ENCODE measurements around the gene ABCC9. TPM values are rescaled to one million over a fixed set of nuclear protein-coding genes. Genes with fewer than 3 reads are reported as not detected.

ABCC9 gene
- total RNA-seq, 1 donor, result 0.10 TPM

GRCh38 chr12:21877293-21877982, 63.8 kb downstream of the ABCC9 start:
- no peaks in the 10 kb centered on the region for H3K4me1 ChIP-seq (ENCODE audit: insufficient read depth, low read length)

GRCh38 chr12:21865846-21866245, 75.4 kb downstream of the ABCC9 start:
- H3K4me1 ChIP-seq (ENCODE audit: insufficient read depth, low read length), result no peaks in the 10 kb centered on the region
- H3K9me3 ChIP-seq (ENCODE audit: low read depth, low read length), result no peaks in the 10 kb centered on the region
- no peaks in the 10 kb centered on the region for H3K27me3 ChIP-seq (ENCODE audit: insufficient read depth, low read length)
- H3K4me3 ChIP-seq (ENCODE audit: low read length), result no peak overlapping the region

More at GRCh38 chr12:21877293-21877982, 63.8 kb downstream of the ABCC9 start:
- peaks cover 4% of the 10 kb centered on the region for H3K9me3 ChIP-seq (ENCODE audit: low read depth, low read length)
- H3K4me3 ChIP-seq (ENCODE audit: low read length), result no peak overlapping the region
- no peaks in the 10 kb centered on the region for H3K27me3 ChIP-seq (ENCODE audit: insufficient read depth, low read length)

- H3K4me3 ChIP-seq (ENCODE audit: low read length), result no peak overlapping the region
- no peaks in the 10 kb centered on the region for H3K4me1 ChIP-seq (ENCODE audit: insufficient read depth, low read length)
- no peaks in the 10 kb centered on the region for H3K27me3 ChIP-seq (ENCODE audit: insufficient read depth, low read length)
- H3K9me3 ChIP-seq (ENCODE audit: low read depth, low read length), result no peaks in the 10 kb centered on the region
Observed at GRCh38 chr12:21860534-21860933, 80.7 kb downstream of the ABCC9 start.

GRCh38 chr12:21860128-21860527, 81.1 kb downstream of the ABCC9 start:
- no peaks in the 10 kb centered on the region for H3K27me3 ChIP-seq (ENCODE audit: insufficient read depth, low read length)
- no peaks in the 10 kb centered on the region for H3K9me3 ChIP-seq (ENCODE audit: low read depth, low read length)
- no peaks in the 10 kb centered on the region for H3K4me1 ChIP-seq (ENCODE audit: insufficient read depth, low read length)
- H3K4me3 ChIP-seq (ENCODE audit: low read length), result no peak overlapping the region

GRCh38 chr12:21852251-21852650, 89.0 kb downstream of the ABCC9 start:
- H3K27me3 ChIP-seq (ENCODE audit: insufficient read depth, low read length), result no peaks in the 10 kb centered on the region
- H3K4me3 ChIP-seq (ENCODE audit: low read length), result no peak overlapping the region
- H3K9me3 ChIP-seq (ENCODE audit: low read depth, low read length), result no peaks in the 10 kb centered on the region

GRCh38 chr12:21851151-21851550, 90.1 kb downstream of the ABCC9 start:
- Histone ChIP-seq H3K9me3 (ENCODE audit: low read depth, low read length) (no peaks in the 10 kb centered on the region), H3K27me3 (ENCODE audit: insufficient read depth, low read length) (no peaks in the 10 kb centered on the region), H3K4me3 (ENCODE audit: low read length) (no peak overlapping the region), H3K4me1 (ENCODE audit: insufficient read depth, low read length) (no peaks in the 10 kb centered on the region)

More at GRCh38 chr12:21852251-21852650, 89.0 kb downstream of the ABCC9 start:
- no peaks in the 10 kb centered on the region for H3K4me1 ChIP-seq (ENCODE audit: insufficient read depth, low read length)

GRCh38 chr12:21850419-21850818, 90.8 kb downstream of the ABCC9 start:
- H3K27me3 ChIP-seq (ENCODE audit: insufficient read depth, low read length), result no peaks in the 10 kb centered on the region
- no peak overlapping the region for H3K4me3 ChIP-seq (ENCODE audit: low read length)
- H3K4me1 ChIP-seq (ENCODE audit: insufficient read depth, low read length), result no peaks in the 10 kb centered on the region
- no peaks in the 10 kb centered on the region for H3K9me3 ChIP-seq (ENCODE audit: low read depth, low read length)

GRCh38 chr12:21849878-21850277, 91.3 kb downstream of the ABCC9 start:
- no peaks in the 10 kb centered on the region for H3K4me1 ChIP-seq (ENCODE audit: insufficient read depth, low read length)
- no peaks in the 10 kb centered on the region for H3K9me3 ChIP-seq (ENCODE audit: low read depth, low read length)
- H3K4me3 ChIP-seq (ENCODE audit: low read length), result no peak overlapping the region
- no peaks in the 10 kb centered on the region for H3K27me3 ChIP-seq (ENCODE audit: insufficient read depth, low read length)

GRCh38 chr12:21848192-21848591, 93.0 kb downstream of the ABCC9 start:
- H3K4me1 ChIP-seq (ENCODE audit: insufficient read depth, low read length), result no peaks in the 10 kb centered on the region
- H3K4me3 ChIP-seq (ENCODE audit: low read length), result no peak overlapping the region
- no peaks in the 10 kb centered on the region for H3K27me3 ChIP-seq (ENCODE audit: insufficient read depth, low read length)
- H3K9me3 ChIP-seq (ENCODE audit: low read depth, low read length), result no peaks in the 10 kb centered on the region

- H3K9me3 ChIP-seq (ENCODE audit: low read depth, low read length), result no peaks in the 10 kb centered on the region
- no peaks in the 10 kb centered on the region for H3K4me1 ChIP-seq (ENCODE audit: insufficient read depth, low read length)
- no peaks in the 10 kb centered on the region for H3K27me3 ChIP-seq (ENCODE audit: insufficient read depth, low read length)
- no peak overlapping the region for H3K4me3 ChIP-seq (ENCODE audit: low read length)
Observed at GRCh38 chr12:21843795-21844194, 97.4 kb downstream of the ABCC9 start.

- no peaks in the 10 kb centered on the region for H3K27me3 ChIP-seq (ENCODE audit: insufficient read depth, low read length)
- no peaks in the 10 kb centered on the region for H3K9me3 ChIP-seq (ENCODE audit: low read depth, low read length)
- H3K4me3 ChIP-seq (ENCODE audit: low read length), result no peak overlapping the region
- no peaks in the 10 kb centered on the region for H3K4me1 ChIP-seq (ENCODE audit: insufficient read depth, low read length)
Observed at GRCh38 chr12:21839776-21840175, 101.5 kb downstream of the ABCC9 start.

GRCh38 chr12:21837847-21838246, 103.4 kb downstream of the ABCC9 start:
- no peak overlapping the region for H3K4me3 ChIP-seq (ENCODE audit: low read length)
- H3K27me3 ChIP-seq (ENCODE audit: insufficient read depth, low read length), result no peaks in the 10 kb centered on the region
- no peaks in the 10 kb centered on the region for H3K9me3 ChIP-seq (ENCODE audit: low read depth, low read length)
- H3K4me1 ChIP-seq (ENCODE audit: insufficient read depth, low read length), result no peaks in the 10 kb centered on the region

- Histone ChIP-seq H3K4me1 (ENCODE audit: insufficient read depth, low read length) (no peaks in the 10 kb centered on the region), H3K4me3 (ENCODE audit: low read length) (no peak overlapping the region), H3K9me3 (ENCODE audit: low read depth, low read length) (no peaks in the 10 kb centered on the region), H3K27me3 (ENCODE audit: insufficient read depth, low read length) (no peaks in the 10 kb centered on the region)
Observed at GRCh38 chr12:21831791-21832344, 109.4 kb downstream of the ABCC9 start.

- H3K9me3 ChIP-seq (ENCODE audit: low read depth, low read length), result no peaks in the 10 kb centered on the region
- no peaks in the 10 kb centered on the region for H3K4me1 ChIP-seq (ENCODE audit: insufficient read depth, low read length)
- no peaks in the 10 kb centered on the region for H3K27me3 ChIP-seq (ENCODE audit: insufficient read depth, low read length)
- no peak overlapping the region for H3K4me3 ChIP-seq (ENCODE audit: low read length)
Observed at GRCh38 chr12:21828779-21829178, 112.4 kb downstream of the ABCC9 start.

GRCh38 chr12:21828136-21828775, 113.0 kb downstream of the ABCC9 start:
- Histone ChIP-seq H3K4me1 (ENCODE audit: insufficient read depth, low read length) (no peaks in the 10 kb centered on the region), H3K4me3 (ENCODE audit: low read length) (no peak overlapping the region), H3K9me3 (ENCODE audit: low read depth, low read length) (no peaks in the 10 kb centered on the region), H3K27me3 (ENCODE audit: insufficient read depth, low read length) (no peaks in the 10 kb centered on the region)

- Histone ChIP-seq H3K4me1 (ENCODE audit: insufficient read depth, low read length) (no peaks in the 10 kb centered on the region), H3K4me3 (ENCODE audit: low read length) (no peak overlapping the region), H3K9me3 (ENCODE audit: low read depth, low read length) (no peaks in the 10 kb centered on the region), H3K27me3 (ENCODE audit: insufficient read depth, low read length) (no peaks in the 10 kb centered on the region)
Observed at GRCh38 chr12:21827083-21827482, 114.1 kb downstream of the ABCC9 start.

Measured in mononuclear cell (primary cell).